Stimulated activated CD4-positive, alpha-beta T cell treated with anti-CD3 and anti-CD28 coated beads, Interleukin-15, amount 100 ng/mL, for 48 hours (primary cell): Measurements from ENCODE around the gene PGP.
"Not testable (repeated sequence)": the region's sequence is repeated elsewhere in the genome, so short reads cannot be mapped to it uniquely, and the experiment has no call there.

ENCODE experiments used
- DNase-seq, 2 donors: peaks; one replicate each; pipeline ENCODE4 v3.0.0-alpha.2; 2020; ENCODE audit warnings: low read depth in 2 of 2

The PGP gene, protein sequence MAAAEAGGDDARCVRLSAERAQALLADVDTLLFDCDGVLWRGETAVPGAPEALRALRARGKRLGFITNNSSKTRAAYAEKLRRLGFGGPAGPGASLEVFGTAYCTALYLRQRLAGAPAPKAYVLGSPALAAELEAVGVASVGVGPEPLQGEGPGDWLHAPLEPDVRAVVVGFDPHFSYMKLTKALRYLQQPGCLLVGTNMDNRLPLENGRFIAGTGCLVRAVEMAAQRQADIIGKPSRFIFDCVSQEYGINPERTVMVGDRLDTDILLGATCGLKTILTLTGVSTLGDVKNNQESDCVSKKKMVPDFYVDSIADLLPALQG

DNA sequence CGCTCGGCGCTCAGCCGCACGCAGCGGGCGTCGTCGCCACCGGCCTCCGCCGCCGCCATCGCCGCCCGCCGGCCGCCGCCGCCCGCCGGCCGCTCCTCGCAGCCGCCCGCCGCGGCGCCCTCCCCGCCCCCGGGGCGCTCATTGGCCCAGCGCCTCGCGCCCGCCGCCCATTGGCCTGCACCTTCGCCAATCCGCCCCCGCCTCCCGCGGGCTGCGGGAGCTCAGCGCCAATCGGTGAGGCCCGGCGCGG is at the start of gene PGP:
Gene PGP (minus strand): TSS at position 122 of the 250 bp plus-strand sequence. CDS start 63 bp downstream, at position 59.
- DNase-seq: no peak

DNA sequence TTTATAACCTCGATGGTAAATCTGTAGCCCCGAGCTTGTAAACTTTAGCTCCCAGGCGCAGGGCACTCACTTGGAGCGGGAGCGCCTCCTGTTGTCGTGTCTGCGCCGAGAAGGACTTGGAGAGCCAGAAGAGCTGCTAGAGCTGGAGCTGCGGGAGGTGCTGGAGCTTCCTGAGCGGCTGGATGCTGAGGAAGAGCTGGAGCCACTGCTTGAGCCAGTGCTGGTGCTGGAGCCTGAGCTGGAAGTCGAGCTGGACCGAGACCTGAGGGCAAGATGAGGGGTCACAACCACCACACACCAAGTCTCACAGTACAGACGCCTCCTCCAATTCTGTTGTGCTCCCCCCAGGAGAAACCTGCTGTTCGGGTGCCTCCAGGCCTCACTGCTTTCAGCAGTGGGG is 48.4 kb upstream of the PGP start:
- DNase-seq: not testable (repeated sequence)

DNA sequence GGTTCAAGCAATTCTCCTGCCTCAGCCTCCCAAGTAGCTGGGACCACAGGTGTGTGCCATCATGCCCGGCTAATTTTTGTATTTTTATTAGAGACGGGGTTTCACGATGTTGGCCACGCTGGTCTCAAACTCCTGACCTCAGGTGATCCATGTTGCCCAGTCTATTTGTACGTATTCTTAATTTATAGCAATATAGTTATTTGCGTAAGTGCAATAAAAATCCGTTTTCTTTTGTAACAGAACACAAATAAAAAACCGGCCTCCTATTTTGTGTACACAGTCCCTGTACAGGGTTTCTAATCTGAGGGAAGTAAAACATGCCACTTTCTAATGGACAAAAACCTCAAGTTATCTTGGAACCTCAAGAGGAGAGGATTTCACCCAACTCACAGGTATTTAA is 45.6 kb upstream of the PGP start:
- DNase-seq: no peak

DNA sequence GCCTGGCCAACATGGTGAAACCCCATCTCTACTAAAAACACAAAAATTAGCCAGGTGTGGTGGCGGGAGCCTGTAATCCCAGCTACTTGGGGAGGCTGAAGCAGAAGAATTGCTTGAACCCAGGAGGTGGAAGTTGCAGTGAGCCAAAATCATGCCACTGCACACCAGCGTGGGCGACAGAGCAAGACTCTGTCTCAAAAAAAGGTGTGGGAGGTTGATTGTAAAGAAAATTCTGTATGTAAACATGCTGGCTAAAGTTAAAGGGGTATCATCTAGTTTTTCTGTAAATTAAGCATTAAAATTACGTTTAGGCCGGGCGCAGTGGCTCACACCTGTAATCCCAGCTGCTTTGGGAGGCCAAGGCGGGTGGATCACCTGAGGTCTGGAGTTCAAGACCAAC is 43.9 kb upstream of the PGP start:
- DNase-seq: not testable (repeated sequence)

DNA sequence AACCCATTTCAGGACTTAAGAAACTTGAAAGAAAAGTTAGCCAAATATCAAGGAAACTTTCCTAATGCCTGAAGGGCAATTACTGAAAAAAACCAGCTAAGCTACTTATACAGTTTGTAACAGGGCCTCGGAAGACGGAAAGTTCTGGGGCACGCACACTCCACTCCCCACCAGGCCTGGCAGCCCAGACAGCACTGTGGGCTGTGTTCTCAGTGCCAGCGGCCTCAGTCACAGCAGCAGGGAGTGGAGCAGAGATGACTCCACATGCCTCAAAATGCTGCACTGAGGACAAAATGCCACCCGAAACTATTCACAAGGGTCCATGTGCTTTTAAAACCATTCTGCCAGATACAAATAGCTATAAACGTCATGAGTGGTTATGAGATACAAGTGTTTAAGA is 43.1 kb upstream of the PGP start:
- DNase-seq: no peak

DNA sequence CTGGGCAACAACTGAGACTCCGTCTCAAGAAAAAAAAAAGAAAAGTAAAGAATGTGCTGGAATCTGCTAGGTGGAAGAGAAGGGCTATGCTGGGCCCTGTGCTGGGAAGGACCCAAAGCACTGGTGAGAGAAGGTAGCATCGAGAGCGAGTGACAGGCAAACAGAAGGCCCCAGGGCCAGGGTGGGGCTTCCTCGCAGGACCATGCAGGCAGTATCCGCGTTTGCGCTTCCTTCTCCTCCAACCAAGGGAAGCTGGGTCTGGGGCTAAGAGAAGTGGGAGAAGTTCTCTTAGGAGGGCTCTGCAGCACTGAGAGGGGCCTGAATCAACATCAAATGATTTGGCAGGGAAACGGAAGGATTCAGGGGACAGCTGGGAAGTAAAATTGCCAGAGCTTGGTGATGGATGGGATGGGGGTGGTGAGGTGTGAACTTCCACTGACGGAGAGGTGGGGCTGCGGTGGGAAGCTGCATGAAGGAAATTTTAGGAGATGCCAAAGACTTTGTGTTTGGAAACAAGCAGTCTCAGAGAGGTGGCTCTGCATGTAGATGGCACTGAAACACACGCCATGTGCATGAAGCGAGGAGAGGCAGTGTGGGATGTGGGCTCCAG is 42.0 kb upstream of the PGP start:
- no peak for DNase-seq

DNA sequence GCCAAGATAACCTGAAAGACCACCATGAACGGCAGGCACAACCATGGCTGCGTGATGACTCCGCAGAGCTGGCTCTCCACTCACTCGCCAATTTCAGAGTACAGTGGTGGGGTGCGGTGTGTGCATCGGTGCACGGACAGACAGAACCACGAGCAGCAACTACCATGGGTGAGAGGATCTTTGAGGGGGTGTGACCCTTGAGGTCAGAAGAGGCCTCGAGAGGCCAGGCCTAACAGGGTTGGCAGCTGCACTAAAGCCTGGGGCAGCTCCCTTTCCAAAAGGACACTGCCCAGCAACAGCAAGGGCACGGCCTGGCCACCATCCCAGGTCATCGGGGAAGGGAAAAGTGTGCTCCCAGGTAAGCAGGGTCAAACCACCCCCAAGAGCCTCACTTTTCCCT is 38.7 kb upstream of the PGP start:
- DNase-seq: no peak

DNA sequence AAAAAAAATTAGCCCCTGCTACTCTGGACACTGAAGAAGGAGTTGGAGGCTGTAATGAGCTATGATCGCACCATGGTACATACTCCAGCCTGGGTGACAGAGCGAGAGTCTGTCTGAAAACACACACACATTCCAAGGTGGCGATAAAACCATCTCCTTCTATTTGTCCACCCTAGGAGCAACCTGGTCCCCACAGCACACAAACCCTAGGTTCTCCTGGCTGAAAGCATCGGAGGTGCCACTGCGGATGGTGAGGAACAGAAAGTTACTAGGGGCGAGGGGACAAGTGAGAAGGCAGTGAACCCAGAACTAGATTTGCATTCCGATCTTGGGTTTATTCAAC is 38.1 kb upstream of the PGP start:
- no peak for DNase-seq

DNA sequence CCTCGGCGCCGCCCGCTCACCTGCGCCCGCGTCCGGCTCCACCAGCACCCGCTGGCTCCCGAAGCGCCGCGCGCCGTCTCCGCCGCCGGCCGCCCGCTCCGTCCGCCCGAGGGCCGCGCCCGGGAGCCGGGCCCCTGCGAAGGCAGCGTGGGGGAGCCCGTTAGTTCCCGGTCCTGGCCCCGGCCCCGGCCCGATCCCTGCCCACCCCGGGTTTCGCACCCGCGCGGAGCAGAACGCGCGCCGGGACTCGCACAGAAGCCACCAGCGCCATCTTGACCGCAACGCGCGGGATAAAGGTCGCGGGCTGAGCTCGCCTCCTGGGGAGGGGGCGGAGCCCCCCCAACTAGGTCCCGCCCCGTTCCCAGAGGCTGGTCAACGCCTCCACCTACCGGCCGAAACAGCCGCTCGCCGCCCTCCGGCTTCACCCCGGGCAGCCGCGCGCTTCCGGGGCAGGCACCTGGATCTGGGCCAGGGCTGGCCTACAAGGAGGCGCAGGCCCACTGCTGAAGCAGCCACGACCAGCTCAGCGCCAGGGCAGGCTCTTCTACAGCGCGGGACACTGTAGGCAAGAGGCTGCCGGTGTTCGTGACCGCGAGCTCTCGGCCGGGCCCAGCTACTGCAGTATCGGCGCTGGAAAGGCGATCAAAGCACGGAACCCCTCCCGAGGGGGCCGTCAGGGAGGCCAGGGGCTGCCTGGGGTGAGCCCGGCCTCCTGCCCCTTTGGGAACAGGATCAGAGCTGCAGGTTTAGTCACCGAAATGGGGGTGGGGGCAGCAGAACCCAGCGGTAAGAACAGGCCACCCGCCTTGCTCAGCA is 36.9 kb upstream of the PGP start, which contains the start of gene ECI1:
Gene ECI1 (minus strand): TSS at position 292 of the 816 bp plus-strand sequence. CDS start 21 bp downstream, at position 271.
- peak; percentile 74 to 81 for DNase-seq

DNA sequence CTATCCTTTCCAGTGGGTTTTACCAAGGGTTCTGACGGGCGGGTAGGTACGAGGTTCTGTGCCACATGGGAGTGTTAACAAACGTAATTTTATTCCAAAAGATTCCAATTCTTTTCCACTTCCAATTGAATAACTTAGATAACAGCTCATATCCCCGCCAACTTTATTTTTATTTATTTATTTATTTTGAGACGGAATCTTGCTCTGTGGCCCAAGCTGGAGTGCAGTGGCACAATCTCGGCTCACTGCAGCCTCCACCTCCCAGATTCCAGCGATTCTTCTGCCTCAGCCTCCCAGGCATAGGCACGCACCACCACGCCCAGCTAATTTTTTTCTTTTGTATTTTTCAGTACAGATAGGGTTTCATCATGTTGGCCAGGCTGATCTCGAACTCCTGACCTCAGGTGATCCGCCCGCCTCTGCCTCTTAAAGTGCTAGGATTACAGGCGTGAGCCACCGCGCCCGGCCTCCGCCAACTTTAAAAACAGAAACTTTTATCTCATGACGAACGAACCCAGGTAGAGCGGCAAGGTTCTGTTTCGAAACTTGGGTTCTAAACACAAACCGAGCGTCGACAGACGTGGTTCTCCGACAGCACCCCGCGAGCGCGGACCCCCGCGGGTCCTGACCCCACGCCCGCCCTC is 36.1 kb upstream of the PGP start:
- DNase-seq: no peak

DNA sequence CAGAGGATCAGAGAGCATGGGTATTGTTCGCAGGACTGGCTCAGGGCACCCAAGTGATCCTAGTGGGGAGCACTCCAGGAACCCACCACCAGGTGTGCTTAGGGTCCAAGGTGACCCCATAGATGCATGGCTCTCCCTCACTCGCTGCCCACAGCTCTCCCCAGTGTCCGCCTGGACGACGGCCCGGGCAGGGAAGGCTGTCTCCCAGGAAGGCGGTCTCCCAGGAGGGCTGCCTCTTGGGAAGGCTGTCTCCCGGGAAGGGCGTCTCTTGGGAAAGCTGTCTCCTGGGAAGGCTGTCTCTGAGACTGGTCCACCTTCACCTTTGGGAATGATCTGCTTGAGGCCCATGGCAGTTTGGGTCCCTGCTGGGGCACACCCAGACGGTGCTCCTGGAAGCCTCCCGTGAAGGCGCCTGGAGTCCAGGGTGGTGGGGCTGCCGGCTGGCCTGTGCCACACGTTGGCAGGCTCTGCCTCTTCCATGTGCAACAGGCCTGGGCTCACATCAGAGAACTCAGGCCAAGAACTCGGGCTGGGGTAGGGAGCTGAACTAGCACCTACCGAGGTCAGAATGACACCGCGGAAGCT is 31.8 kb upstream of the PGP start:
- no peak for DNase-seq

DNA sequence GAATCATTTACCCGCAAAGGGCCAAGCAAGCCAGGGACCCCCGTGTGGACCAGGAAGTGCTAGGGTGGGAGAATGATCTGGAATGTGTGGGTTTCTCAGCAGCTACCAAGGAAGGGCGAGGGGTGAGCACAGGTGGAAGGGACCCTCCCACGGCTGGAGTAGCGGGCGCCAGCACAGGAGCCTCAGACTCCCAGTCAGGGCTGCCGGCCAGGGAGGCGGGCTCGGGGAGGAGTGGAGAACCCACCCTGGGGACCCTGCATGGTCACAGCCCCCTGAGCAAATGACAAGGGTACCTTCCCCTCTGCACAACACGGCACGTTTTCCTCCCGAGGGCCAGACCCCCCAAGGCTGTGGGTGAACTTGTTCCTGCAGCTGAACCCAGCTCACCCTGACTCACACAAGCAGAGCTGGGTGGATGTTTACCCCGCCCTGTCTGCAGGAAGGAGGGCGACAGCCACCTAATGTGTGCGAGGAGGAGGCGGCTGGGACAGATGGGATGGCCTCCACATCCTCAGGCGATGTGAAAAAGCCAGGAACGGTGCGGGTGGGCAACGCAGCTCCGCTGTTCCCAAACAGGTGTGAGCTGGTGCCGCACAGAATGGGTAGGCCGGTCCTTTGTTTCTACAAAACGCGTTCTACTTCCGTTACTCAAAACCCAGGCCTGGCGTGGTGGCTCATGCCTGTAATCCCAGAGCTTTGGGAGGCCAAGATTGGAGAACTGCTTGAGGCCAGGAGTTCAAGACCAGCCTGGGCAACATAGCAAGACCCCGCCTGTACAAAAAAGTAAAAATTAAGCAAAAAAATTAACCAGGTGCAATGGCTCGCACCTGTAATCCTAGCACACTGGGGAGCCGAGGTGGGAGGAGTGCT is 30.5 kb upstream of the PGP start:
- no peak for DNase-seq

DNA sequence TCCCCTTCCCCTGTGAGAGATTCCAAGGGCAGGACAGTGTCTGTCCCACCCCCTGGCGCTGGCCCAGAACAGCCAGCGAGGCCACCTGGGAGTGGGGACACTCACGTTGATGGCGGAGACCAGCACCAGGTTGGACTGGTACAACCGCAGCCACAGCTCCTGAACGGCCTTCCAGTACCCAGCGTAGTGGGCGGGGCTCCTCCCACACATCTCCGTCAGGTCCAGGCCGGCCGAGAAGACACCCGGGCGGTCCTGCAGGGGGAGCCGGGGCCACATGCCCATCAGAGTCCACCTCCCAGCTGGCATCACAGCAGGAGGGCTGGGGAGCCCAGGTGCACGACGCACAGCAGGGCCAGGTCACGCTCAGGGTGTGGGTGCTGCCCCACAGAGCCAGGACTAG is 29.7 kb upstream of the PGP start:
- DNase-seq: no peak

DNA sequence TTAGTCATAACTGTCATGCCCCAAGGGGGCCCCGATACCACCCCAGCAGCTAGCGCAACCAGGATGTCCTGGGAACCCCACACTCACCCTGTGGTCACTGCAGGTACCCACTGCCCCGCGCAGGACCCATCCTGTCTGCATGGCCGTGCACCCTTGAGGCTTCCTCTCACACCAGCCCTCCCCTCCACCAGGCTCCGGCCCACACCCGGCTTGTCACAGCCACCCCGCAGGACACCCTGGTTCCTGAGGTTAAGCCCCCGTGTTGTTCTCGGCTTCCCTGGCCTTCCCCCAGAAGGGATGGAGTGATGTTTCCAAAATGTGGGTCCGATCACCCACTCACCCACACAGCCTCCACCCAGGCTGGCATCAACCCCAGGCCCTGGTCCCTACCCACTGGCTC is 29.1 kb upstream of the PGP start:
- DNase-seq: no peak

DNA sequence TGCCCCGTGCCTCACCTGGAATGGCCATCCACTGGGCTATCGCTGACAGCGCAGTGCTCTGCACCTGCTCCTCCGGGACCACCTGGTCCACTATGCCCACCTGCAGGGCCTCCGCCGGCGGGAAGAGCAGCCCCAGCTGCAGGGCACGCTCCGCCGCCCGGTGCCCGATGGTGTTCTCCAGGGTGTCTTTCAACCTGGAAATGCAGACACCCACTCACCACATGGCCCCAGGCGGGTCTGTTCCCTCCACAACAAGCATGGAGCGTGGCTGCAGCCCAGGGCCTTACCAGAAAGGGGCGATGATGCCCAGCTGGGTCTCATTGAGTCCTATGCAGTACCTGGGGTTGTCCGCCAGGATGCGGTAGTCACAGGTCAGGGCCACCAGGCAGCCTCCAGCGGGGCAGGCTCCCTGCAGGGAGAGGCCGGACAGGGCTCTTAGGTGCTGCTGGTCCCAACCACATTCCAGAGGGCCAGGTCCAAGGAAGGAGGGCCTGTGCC is 28.4 kb upstream of the PGP start:
- no peak for DNase-seq

DNA sequence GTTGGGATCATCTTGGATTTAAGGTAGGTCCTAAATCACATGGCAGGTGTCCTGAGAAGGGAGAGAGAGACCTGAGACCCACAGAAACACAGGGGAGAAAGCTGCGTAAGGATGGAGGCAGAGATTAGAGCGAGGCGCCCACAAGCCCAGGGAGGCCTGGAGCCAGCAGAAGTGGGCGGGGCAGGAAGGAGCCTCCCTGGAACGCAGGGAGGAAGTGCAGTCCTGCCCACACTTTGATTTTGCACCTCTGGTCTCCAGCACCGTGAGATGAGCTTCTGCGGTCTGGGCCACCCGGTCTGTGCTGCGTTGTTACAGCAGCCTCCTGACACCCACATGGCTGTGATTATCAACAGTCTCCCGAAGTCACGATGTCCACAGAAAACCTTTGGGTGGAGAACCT is 28.0 kb upstream of the PGP start:
- no peak for DNase-seq

DNA sequence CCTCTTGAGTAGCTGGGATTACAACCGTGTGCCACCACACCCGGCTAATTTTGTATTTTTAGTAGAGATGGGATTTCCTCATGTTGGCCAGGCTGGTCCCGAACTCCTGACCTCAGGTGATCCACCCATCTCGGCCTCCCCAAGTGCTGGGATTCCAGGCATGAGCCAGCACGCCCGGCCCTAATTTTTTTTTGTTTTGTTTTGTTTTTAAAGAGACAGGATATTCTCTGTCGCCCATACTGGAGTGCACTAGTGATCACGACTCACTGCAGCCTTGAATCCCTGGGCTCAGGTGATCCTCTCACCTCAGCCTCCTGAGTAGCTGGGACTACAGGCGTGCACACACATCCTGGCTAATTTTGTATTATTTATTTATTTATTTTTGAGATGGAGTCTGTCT is 25.7 kb upstream of the PGP start:
- DNase-seq: not testable (repeated sequence)

DNA sequence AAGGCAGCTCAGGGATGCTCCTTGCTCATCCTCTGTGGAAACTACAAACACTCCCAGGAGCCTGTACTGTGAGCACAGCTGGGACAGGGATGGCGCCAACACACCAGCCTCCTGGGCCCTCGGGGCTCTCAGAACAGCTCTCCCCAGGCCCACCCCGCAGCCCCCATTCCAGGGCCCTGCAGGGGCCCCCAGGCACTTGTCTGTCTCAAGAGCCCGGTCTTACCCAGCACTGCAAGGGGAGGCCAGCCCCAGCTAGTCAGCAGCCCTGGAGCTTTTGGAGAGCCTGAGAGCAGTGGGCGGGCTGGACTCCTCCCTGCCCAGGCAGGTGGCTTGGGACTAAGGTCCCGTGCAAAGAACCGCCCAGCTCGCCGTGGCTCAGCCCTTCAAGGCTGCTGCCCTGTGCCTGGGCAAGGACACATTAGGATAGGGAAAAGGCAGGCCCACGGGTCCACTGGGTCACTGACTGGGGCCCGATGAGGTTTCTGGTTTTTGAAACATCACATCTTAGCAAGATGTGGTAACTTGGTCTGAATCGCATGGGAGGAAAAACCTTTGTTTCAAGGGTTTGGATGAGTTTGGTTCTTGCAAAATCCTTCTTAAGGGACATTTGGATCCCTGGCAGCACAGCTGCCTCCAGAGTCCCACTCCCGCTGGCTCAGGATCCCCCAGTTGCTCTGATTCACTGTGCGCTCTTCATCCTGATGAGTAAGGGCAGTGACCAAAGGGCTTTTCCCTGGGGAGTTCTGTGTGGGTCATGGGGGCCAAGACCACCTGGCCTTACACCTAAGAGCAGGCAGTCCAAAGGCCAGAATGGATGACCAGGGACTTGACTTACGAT is 24.4 kb upstream of the PGP start:
- no peak for DNase-seq

DNA sequence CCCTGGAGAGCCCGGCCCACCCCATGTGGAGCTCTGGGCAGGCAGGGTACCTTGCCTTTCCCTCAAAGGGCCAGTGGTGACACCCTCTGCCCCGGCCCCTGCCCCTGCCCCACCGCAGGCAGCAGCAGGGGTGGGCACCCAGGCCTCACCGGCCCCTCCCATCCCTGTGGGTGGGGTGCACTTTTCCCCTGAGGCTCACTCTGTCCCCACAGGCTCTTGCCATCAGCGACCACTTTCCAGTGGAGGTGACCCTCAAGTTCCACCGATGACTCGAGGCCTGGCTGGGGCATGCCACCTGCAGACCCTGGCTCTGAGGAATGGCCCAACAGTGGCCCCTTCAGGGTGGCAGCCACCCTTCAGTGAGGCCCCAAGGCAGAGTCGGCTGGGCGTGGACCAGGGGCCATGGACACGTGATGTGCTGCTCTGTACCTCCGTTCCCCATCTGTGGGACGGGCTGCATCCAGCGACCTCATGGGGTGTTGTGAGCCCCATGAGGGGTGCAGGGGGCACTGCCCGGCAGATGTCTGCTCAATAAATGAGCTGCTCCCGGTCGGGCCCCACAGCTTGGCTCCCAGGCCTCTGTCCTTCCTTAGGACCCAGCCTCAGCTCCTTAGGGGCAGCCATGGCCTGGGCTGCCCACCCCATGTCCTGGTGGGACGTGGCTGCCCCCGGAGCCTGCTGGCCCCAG is 23.7 kb upstream of the PGP start:
- no peak for DNase-seq
